ENCODE data around the gene PDIA4.
"Not testable (repeated sequence)": the region's sequence is repeated elsewhere in the genome, so short reads cannot be mapped to it uniquely, and the experiment has no call there.

PDIA4 gene, protein sequence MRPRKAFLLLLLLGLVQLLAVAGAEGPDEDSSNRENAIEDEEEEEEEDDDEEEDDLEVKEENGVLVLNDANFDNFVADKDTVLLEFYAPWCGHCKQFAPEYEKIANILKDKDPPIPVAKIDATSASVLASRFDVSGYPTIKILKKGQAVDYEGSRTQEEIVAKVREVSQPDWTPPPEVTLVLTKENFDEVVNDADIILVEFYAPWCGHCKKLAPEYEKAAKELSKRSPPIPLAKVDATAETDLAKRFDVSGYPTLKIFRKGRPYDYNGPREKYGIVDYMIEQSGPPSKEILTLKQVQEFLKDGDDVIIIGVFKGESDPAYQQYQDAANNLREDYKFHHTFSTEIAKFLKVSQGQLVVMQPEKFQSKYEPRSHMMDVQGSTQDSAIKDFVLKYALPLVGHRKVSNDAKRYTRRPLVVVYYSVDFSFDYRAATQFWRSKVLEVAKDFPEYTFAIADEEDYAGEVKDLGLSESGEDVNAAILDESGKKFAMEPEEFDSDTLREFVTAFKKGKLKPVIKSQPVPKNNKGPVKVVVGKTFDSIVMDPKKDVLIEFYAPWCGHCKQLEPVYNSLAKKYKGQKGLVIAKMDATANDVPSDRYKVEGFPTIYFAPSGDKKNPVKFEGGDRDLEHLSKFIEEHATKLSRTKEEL

DNA sequence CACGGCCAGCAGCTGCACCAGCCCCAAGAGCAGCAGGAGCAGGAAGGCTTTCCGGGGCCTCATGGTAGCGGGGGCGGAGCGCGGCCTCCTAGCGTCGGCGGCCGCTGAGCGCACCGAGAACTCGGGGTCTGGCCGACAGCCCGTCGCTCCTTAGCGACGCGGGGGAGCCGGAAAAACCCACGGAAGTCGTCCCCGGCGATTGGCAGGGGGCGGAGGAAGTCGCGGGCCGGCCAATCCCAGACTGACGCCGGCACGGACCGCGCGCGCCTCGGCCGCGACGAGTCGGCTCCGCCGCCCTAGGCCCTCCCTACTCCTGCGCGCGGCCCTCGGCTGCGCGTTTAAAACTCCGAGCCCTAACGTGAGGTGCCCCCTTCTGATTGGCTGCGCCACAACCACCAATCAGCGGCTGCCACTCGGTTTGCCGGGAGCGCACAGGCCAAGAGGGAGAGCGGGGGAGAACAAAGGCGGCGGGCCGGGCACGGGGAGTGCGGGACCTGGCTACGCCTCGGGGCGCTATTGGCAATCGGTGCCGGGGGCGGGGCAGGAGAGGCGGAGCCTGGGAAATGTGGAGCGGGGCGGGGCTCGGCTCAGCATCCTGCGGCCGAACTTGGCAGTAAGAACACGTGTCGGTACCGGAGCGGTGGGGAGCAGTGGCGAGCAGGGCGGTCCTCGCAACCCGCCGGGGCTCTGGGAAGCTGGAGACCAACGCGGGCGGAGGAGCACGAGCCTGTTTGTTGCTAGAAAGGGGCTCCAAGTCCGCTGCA is at the start of gene PDIA4:
Gene PDIA4 (minus strand): TSS at position 160 of the 764 bp plus-strand sequence. CDS start 97 bp downstream, at position 63.
- DNase-seq (ENCODE audit: low read depth), result peak; percentile 99

DNA sequence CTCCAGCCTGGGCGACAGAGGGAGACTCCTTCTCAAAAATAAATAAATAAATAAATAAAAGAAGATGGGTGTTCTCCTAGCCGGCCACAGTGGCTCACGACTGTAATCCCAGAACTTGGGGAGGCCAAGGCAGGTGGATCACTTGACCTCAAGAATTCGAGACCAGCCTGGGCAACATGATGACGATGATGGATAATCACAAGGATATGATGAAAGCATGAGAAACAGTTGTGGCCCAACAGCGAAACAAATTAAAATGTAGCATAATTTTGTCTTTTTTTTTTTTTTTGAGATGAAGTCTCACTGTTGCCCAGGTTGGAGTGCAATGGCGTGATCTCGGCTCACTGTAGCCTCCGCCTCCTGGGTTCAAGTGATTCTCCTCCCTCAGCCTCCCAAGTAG is 49.3 kb upstream of the PDIA4 start:
- DNase-seq (ENCODE audit: low read depth), result no peak

GRCh38 chr7:149075286-149075685 is 47.0 kb upstream of the PDIA4 start:
- no peak for DNase-seq (ENCODE audit: low read depth)

DNA sequence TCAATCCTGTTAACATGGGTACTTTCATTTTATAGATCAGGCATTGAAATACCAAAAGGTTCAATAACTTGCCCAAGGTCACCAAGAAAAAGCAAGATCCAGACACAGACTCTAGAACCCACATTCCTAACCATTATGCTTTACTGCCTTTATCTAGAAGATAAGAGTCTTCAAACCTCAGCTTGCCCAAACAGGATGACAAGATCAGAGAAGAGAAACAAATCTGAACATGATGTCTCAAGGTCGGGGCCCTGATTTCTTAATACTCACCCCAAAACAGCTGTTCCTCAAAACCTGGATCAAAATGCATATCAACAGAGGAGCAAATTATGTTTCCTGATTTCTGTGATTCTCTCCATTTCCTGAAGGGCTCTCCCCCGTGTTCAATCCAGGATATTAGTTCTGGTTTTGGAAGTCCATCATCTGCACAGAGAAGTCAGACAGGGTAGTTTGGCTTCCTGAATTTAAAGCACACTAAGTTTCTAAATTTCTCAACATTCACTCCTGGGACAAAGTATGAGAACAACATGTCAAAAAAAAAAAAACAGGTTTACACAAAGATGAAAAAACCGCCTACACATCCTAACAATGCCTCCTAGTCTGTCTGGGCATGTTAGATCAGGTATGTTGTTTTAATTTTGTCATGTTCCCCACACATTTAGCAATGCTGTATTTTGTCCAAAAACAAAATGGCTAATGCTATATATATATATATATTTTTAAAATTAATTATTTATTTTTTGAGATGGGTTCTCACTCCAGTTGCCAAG is 46.0 kb upstream of the PDIA4 start:
- DNase-seq (ENCODE audit: low read depth), result no peak

GRCh38 chr7:149072438-149072775 is 44.1 kb upstream of the PDIA4 start:
- no peak for DNase-seq (ENCODE audit: low read depth)

- DNase-seq (ENCODE audit: low read depth), result peak; percentile 27
These were observed 43.5 kb upstream of the PDIA4 start for GRCh38 chr7:149071641-149072437.

DNA sequence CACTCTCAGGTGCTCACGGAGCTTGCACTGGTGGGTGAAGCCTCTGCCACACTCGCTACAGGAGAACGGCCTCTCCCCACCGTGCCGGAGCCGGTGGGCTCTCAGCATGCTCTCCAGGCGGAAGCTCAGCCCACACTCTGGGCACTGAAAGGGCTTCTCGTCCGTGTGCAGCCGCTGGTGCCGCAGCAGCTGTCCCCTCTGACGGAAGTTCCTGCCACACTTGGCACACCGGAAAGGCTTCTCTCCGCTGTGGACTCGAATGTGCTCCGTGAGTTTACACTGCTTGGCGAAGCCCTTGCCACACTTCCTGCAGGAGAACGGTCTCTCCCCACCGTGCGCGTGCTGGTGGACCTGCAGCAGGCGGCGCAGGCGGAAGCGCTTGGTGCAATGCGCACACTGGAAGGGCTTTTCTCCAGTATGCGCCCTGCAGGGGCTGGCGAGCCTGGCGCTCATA is 42.9 kb upstream of the PDIA4 start:
- DNase-seq (ENCODE audit: low read depth), result no peak

- DNase-seq (ENCODE audit: low read depth), result no peak
These were observed 42.2 kb upstream of the PDIA4 start for GRCh38 chr7:149070372-149071125.

GRCh38 chr7:149067869-149068268 is 39.6 kb upstream of the PDIA4 start:
- no peak for DNase-seq (ENCODE audit: low read depth)

- DNase-seq (ENCODE audit: low read depth), result no peak
These were observed 35.2 kb upstream of the PDIA4 start for GRCh38 chr7:149063476-149063875.

GRCh38 chr7:149062217-149062899 is 34.1 kb upstream of the PDIA4 start:
- not testable (repeated sequence) for DNase-seq (ENCODE audit: low read depth)

DNA sequence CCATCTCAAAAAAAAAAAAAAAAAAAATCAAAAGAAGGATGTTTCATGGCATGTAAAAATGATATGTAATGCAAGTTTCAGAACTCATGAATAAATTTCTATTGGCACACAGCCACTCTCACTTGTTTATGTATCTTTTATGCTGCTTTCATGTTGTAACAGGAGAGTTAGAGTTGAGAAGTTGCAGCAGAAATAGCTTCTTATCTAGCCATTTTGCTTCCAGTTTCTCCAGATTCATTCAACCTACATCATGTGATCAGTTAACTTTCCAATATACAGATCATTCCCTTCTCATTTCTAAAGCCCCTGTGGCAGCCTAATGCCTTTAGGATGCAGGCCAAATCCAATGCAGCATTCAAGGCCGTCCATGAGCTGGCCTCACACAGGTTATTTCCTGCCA is 31.9 kb upstream of the PDIA4 start:
- no peak for DNase-seq (ENCODE audit: low read depth)

DNA sequence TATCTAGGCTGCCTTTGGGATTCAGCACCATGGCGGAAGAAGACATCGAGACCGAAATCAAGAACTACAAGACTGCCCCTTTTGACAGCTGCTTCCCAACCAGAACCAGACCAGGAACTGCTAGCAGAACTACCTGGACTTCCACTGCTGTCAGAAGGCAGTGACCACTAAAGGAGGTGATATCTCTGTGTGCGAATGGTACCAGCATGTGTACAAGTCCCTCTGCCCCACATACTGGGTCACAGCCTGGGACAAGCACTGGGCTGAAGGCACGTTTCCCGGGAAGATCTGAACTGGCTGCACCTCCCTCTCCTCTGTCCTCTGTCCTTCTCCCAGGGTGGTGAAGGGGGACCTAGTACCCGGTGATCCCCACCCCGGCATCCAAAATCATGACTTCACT is 25.6 kb upstream of the PDIA4 start:
- DNase-seq (ENCODE audit: low read depth), result no peak

- no peak for DNase-seq (ENCODE audit: low read depth)
These were observed 25.1 kb upstream of the PDIA4 start for GRCh38 chr7:149053384-149053783.

DNA sequence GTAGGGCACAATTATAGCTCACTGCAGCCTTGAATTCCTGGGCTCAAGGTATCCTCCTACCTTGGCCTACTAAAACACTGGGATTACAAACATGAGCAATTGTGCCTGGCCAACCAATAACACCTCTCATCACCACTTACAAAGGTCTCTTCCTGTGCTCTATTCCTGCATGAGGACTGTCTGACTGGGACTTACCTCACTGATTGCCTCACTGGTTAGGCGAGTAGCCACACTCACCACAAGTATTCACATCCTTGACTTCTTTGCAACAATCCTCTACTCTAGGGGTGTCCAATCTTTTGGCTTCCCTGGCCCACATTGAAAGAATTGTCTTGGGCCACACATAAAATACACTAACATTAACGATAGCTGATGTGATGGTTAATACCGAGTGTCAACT is 22.6 kb upstream of the PDIA4 start:
- no peak for DNase-seq (ENCODE audit: low read depth)

GRCh38 chr7:149048805-149049204 is 20.5 kb upstream of the PDIA4 start:
- no peak for DNase-seq (ENCODE audit: low read depth)

DNA sequence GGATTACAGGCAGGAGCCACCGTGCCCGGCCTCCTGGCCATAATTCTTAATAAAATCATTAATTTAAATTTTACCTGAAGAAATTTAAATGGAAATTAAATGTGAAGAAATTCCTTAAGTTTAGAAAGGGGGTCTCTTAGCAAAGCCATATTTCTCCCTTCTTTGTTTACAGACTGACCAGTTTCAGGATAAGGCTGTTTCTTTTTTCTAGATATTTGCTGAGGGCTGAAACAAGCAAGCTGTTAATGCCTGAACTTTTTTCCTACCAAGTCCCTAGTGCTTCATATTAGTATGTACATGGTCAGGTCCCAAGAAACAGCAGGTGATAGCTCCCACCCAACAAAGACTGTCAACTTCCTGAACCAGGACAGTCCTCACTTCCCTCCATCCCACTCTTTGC is 18.1 kb upstream of the PDIA4 start:
- DNase-seq (ENCODE audit: low read depth), result no peak

- DNase-seq (ENCODE audit: low read depth), result no peak
These were observed 15.6 kb upstream of the PDIA4 start for GRCh38 chr7:149043936-149044335.

DNA sequence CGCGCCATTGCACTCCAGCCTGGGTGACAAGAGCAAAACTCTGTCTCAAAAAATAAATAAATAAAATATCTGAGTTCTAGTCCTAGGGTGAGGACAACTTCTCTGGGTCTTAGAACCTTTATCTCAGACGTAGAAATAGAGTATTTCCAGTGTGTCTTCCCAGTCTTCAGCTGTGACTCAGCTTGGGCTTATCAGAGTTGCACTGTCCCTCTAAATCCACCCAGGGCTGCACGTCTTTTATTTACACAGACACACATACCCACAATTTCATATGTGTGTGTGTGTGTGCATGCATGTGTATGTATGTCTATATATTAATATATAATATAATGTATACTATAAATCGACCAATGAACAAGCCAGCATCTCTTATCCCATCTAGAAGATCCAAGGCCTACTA is 13.0 kb upstream of the PDIA4 start:
- no peak for DNase-seq (ENCODE audit: low read depth)

- DNase-seq (ENCODE audit: low read depth), result not testable (repeated sequence)
These were observed 10.3 kb upstream of the PDIA4 start for GRCh38 chr7:149038641-149039040.
